ENCODE results near the gene TAF3.
"Not testable (repeated sequence)": the region's sequence is repeated elsewhere in the genome, so short reads cannot be mapped to it uniquely, and the experiment has no call there.

The TAF3 gene

GRCh38 chr10:7818295-7819120 is at the start of gene TAF3:
TSS of gene TAF3 (plus strand) at chr10:7818505. CDS start at chr10:7818710, 205 bp downstream.
- peak within 1 kb of the TSS; percentile 79 for H3K4me3 ChIP-seq (ENCODE audit: low read length)
- TF ChIP-seq ZNF274 (IDR thresholded peaks at IDR 0.05; ENCODE audit: low read depth, low read length), result no peak

GRCh38 chr10:7773845-7774801 is 44.2 kb upstream of the TAF3 start:
- TF ChIP-seq ZNF274 (IDR thresholded peaks at IDR 0.05; ENCODE audit: low read depth, low read length), result no peak
- H3K4me3 ChIP-seq (ENCODE audit: low read length), result no peak overlapping the region

GRCh38 chr10:7776777-7777176 is 41.5 kb upstream of the TAF3 start:
- no peak overlapping the region for H3K4me3 ChIP-seq (ENCODE audit: low read length)
- TF ChIP-seq ZNF274 (IDR thresholded peaks at IDR 0.05; ENCODE audit: low read depth, low read length), result no peak

- not testable (repeated sequence) for H3K4me3 ChIP-seq (ENCODE audit: low read length)
Observed at GRCh38 chr10:7782194-7782593, 36.1 kb upstream of the TAF3 start.

- H3K4me3 ChIP-seq (ENCODE audit: low read length), result peak overlapping the region; percentile 89
- no peak for TF ChIP-seq ZNF274 (IDR thresholded peaks at IDR 0.05; ENCODE audit: low read depth, low read length)
Observed at GRCh38 chr10:7786430-7786829, 31.9 kb upstream of the TAF3 start.

- H3K4me3 ChIP-seq (ENCODE audit: low read length), result peak overlapping the region; percentile 89
- TF ChIP-seq ZNF274 (IDR thresholded peaks at IDR 0.05; ENCODE audit: low read depth, low read length), result no peak
Observed at GRCh38 chr10:7787150-7787856, 31.0 kb upstream of the TAF3 start.

GRCh38 chr10:7787857-7788638 is 30.3 kb upstream of the TAF3 start, which contains the start of the genes ATP5F1C and KIN:
TSS of gene ATP5F1C (plus strand) at chr10:7788177. CDS start at chr10:7788208, 31 bp downstream.
TSS of gene KIN (minus strand) at chr10:7787993. CDS start at chr10:7787933, 60 bp downstream.
- peak within 1 kb of the TSS; percentile 89 for H3K4me3 ChIP-seq (ENCODE audit: low read length)
- no peak for TF ChIP-seq ZNF274 (IDR thresholded peaks at IDR 0.05; ENCODE audit: low read depth, low read length)

- no peak for TF ChIP-seq ZNF274 (IDR thresholded peaks at IDR 0.05; ENCODE audit: low read depth, low read length)
Observed at GRCh38 chr10:7788639-7789286, 29.5 kb upstream of the TAF3 start.

GRCh38 chr10:7789390-7789789 is 28.9 kb upstream of the TAF3 start:
- peak overlapping the region; percentile 89 for H3K4me3 ChIP-seq (ENCODE audit: low read length)
- no peak for TF ChIP-seq ZNF274 (IDR thresholded peaks at IDR 0.05; ENCODE audit: low read depth, low read length)

More at GRCh38 chr10:7788639-7789286, 29.5 kb upstream of the TAF3 start:
- peak overlapping the region; percentile 89 for H3K4me3 ChIP-seq (ENCODE audit: low read length)

GRCh38 chr10:7792541-7792940 is 25.8 kb upstream of the TAF3 start:
- no peak overlapping the region for H3K4me3 ChIP-seq (ENCODE audit: low read length)
- no peak for TF ChIP-seq ZNF274 (IDR thresholded peaks at IDR 0.05; ENCODE audit: low read depth, low read length)

GRCh38 chr10:7794251-7795026 is 23.9 kb upstream of the TAF3 start:
- no peak for TF ChIP-seq ZNF274 (IDR thresholded peaks at IDR 0.05; ENCODE audit: low read depth, low read length)
- H3K4me3 ChIP-seq (ENCODE audit: low read length), result no peak overlapping the region

- TF ChIP-seq ZNF274 (IDR thresholded peaks at IDR 0.05; ENCODE audit: low read depth, low read length), result no peak
- H3K4me3 ChIP-seq (ENCODE audit: low read length), result no peak overlapping the region
Observed at GRCh38 chr10:7795605-7796004, 22.7 kb upstream of the TAF3 start.
